HG03064 (cell line): ENCODE results near the gene FOXC2.

Source experiments
- ATAC-seq: cut with Tn5 transposase; IDR thresholded peaks from one replicate; pipeline ENCODE4 v1.9.1; 2021; ENCODE audit warnings: low read depth; ENCODE audit not compliant: unreplicated experiment

The FOXC2 gene

GRCh38 chr16:86532526-86532815 is 34.2 kb upstream of the FOXC2 start:
- ATAC-seq = no peak

- ATAC-seq = no peak
Observed at GRCh38 chr16:86533076-86533475, 33.6 kb upstream of the FOXC2 start.

- no peak for ATAC-seq
Observed at GRCh38 chr16:86533767-86534351, 32.8 kb upstream of the FOXC2 start.

GRCh38 chr16:86534779-86535615 is 31.6 kb upstream of the FOXC2 start:
- no peak for ATAC-seq

GRCh38 chr16:86536621-86537020 is 30.0 kb upstream of the FOXC2 start:
- no peak for ATAC-seq

GRCh38 chr16:86537486-86537885 is 29.1 kb upstream of the FOXC2 start:
- ATAC-seq = no peak

- ATAC-seq = no peak
Observed at GRCh38 chr16:86538196-86538780, 28.3 kb upstream of the FOXC2 start.

- no peak for ATAC-seq
Observed at GRCh38 chr16:86540894-86541293, 25.7 kb upstream of the FOXC2 start.

- no peak for ATAC-seq
Observed at GRCh38 chr16:86541560-86541959, 25.1 kb upstream of the FOXC2 start.

GRCh38 chr16:86542756-86543750 is 23.6 kb upstream of the FOXC2 start:
- no peak for ATAC-seq

GRCh38 chr16:86545481-86545880 is 21.1 kb upstream of the FOXC2 start:
- ATAC-seq = no peak

- no peak for ATAC-seq
Observed at GRCh38 chr16:86545954-86546637, 20.5 kb upstream of the FOXC2 start.

GRCh38 chr16:86546638-86547013 is 20.0 kb upstream of the FOXC2 start:
- ATAC-seq = no peak

GRCh38 chr16:86547286-86547685 is 19.3 kb upstream of the FOXC2 start:
- no peak for ATAC-seq

- no peak for ATAC-seq
Observed at GRCh38 chr16:86549076-86549892, 17.3 kb upstream of the FOXC2 start.

- no peak for ATAC-seq
Observed at GRCh38 chr16:86549893-86550190, 16.8 kb upstream of the FOXC2 start.

GRCh38 chr16:86550281-86550680 is 16.3 kb upstream of the FOXC2 start:
- ATAC-seq = no peak

- no peak for ATAC-seq
Observed at GRCh38 chr16:86553356-86553755, 13.3 kb upstream of the FOXC2 start.

GRCh38 chr16:86554599-86554916 is 12.1 kb upstream of the FOXC2 start:
- no peak for ATAC-seq
